ENCODE results near the gene STXBP3.

Gene STXBP3

GRCh38 chr1:108717774-108718316 lies 28.6 kb upstream of the STXBP3 start:
- POLR2A ChIA-PET, result interaction anchor here (1.4 kb wide), 1 partner anchor 13 kb away, joined by 4 read pairs; no protein-coding TSS in a partner anchor
- no peak for TF ChIP-seq CTCF (IDR thresholded peaks at IDR 0.05; ENCODE audit: control extremely low read depth, extremely low read depth, low read depth, missing control alignments)
- CTCF ChIA-PET, result interaction anchor here (1.2 to 1.7 kb wide), 3 partner anchors 9 to 11 kb away, joined by 4 to 5 read pairs (median 5); no protein-coding TSS in a partner anchor
- DNase-seq (ENCODE audit: extremely low spot score), result no peak

- DNase-seq (ENCODE audit: extremely low spot score), result no peak
- ChIA-PET POLR2A (no interaction called here), CTCF (interaction anchor here (0.9 kb wide), 2 partner anchors 25 to 179 kb away, joined by 3 read pairs; no protein-coding TSS in a partner anchor)
- TF ChIP-seq CTCF (IDR thresholded peaks at IDR 0.05; ENCODE audit: control extremely low read depth, extremely low read depth, low read depth, missing control alignments), result no peak
Observed at GRCh38 chr1:108718927-108719655, 27.4 kb upstream of the STXBP3 start.

DNA sequence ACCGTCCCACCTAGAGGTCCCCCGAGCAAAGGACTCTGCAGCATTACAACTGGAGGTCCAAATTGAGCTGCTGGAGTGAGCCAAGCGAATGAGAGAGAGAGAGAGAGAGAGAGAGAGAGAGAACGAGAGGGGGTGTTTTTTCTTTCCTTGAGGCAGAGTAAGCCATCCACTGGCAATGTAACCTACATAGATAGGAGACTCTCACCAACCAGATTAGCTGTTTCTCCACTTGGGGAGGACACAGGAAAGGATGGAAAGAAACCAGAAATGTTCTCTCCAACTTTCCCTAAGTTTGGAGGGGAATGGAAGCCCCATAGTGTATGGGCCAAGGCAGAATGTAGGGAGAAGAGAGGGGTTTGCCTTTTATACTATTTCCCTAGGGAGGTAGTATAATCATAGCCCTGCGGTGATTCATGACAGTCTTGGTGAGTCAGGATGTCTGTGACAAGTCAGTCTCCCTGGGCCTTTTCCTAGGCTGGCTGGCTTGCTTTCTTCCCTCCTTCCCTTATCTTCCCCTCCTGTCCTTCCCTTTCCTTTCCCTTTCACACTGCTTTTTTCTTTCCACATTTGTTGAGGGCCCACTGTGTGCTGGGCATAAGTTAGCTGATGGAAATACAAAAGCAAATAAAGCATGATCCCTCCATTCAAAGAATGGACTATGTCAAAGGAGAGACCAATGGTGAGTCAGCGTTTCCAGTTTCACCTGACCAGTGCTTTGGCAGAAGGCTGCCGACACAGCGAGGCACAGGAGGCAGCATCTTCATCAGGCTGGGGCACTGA lies 26.6 kb upstream of the STXBP3 start:
- ChIA-PET CTCF (interaction anchor here (0.9 kb wide), 2 partner anchors 12 to 24 kb away, joined by 3 to 4 read pairs; no protein-coding TSS in a partner anchor), POLR2A (no interaction called here)
- TF ChIP-seq CTCF (IDR thresholded peaks at IDR 0.05; ENCODE audit: control extremely low read depth, extremely low read depth, low read depth, missing control alignments), result no peak
- DNase-seq (ENCODE audit: extremely low spot score), result no peak

DNA sequence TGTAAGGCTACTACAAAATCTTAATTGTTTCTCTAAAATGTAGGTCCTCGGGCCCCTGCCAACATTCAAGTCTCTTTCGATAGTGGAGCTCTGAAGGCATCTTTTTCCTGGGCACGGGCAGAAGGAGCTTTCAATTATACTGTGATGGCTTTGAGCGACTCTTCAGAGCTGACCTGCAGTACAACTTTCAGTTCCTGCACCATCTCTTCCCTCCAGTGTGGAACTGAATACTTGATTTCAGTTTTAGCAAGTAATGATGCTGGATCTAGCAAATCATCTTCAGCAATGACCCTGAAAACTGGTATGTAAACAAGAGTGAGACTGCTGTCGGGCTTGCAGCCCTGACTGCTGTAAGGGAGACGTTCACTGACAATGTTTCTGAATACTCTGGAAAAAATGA lies 24.2 kb upstream of the STXBP3 start:
- no peak for DNase-seq (ENCODE audit: extremely low spot score)
- POLR2A ChIA-PET, result no interaction called here
- TF ChIP-seq CTCF (IDR thresholded peaks at IDR 0.05; ENCODE audit: control extremely low read depth, extremely low read depth, low read depth, missing control alignments), result no peak
- CTCF ChIA-PET, result interaction anchor here (1.0 to 3.3 kb wide), 2 partner anchors 10 to 13 kb away, joined by 3 to 12 read pairs; partner anchors contain the start of gene FNDC7

- ChIA-PET CTCF (no interaction called here), POLR2A (no interaction called here)
- no peak for TF ChIP-seq CTCF (IDR thresholded peaks at IDR 0.05; ENCODE audit: control extremely low read depth, extremely low read depth, low read depth, missing control alignments)
- DNase-seq (ENCODE audit: extremely low spot score), result no peak
Observed at GRCh38 chr1:108725906-108726305, 20.6 kb upstream of the STXBP3 start.

DNA sequence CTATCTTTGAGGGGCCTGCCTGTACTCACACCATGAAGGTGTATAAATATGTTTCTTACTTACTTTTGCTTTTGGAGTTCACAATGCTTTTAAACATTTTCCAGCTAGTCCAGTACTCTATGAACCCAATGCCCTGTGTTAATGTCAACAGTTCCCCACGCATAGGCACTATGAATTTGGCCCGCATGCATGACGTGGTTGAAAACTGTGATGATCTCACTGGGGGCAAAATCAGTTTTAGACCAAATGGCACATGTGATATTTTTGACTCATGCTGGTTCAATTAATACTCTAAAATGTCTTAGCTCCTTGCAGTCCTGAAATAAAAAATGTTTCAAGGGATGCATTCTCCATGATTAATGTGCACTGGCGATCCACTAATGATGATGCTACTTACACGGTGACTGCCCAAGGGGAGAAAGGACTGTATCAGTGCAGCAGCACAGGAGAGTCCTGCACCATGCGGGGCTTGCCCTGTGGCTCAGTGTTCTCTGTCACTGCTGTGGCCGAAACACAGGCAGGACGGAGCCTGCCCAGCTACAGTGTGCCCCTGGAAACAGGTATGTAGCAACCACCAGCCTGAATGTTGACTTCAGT lies 18.0 kb upstream of the STXBP3 start:
- no peak for DNase-seq (ENCODE audit: extremely low spot score)
- ChIA-PET POLR2A (no interaction called here), CTCF (interaction anchor here (1.5 kb wide), 1 partner anchor 11 kb away, joined by 4 read pairs; no protein-coding TSS in a partner anchor)
- TF ChIP-seq CTCF (IDR thresholded peaks at IDR 0.05; ENCODE audit: control extremely low read depth, extremely low read depth, low read depth, missing control alignments), result no peak

Data from GM10248 (cell line).